Measurements from ENCODE around the gene CMTM8.
"Not testable (repeated sequence)": the region's sequence is repeated elsewhere in the genome, so short reads cannot be mapped to it uniquely, and the experiment has no call there.

The CMTM8 gene

GRCh38 chr3:32228743-32229142, 9.7 kb upstream of the CMTM8 start:
- not testable (repeated sequence) for DNase-seq (ENCODE audit: low read depth in 2 of 2)

- no peak for DNase-seq (ENCODE audit: low read depth in 2 of 2)
Observed at GRCh38 chr3:32229565-32229964, 8.9 kb upstream of the CMTM8 start.

GRCh38 chr3:32236377-32236776, 2.1 kb upstream of the CMTM8 start:
- no peak for DNase-seq (ENCODE audit: low read depth in 2 of 2)

- no peak for DNase-seq (ENCODE audit: low read depth in 2 of 2)
Observed at GRCh38 chr3:32237670-32238452, 619 bp upstream of the CMTM8 start.

- DNase-seq (ENCODE audit: low read depth in 2 of 2) = no peak
Observed at GRCh38 chr3:32239307-32240158, 1.1 kb downstream of the CMTM8 start.

- DNase-seq (ENCODE audit: low read depth in 2 of 2) = no peak
Observed at GRCh38 chr3:32240159-32240545, 1.7 kb downstream of the CMTM8 start.

GRCh38 chr3:32241100-32241499, 2.6 kb downstream of the CMTM8 start:
- DNase-seq (ENCODE audit: low read depth in 2 of 2) = no peak

GRCh38 chr3:32243519-32243918, 5.0 kb downstream of the CMTM8 start:
- DNase-seq (ENCODE audit: low read depth in 2 of 2) = no peak

- no peak for DNase-seq (ENCODE audit: low read depth in 2 of 2)
Observed at GRCh38 chr3:32245200-32245599, 6.7 kb downstream of the CMTM8 start.

GRCh38 chr3:32246079-32246675, 7.7 kb downstream of the CMTM8 start:
- no peak for DNase-seq (ENCODE audit: low read depth in 2 of 2)

- DNase-seq (ENCODE audit: low read depth in 2 of 2) = peak; percentile 68 to 70
Observed at GRCh38 chr3:32249184-32249782, 10.8 kb downstream of the CMTM8 start.

GRCh38 chr3:32254268-32254667, 15.8 kb downstream of the CMTM8 start:
- no peak for DNase-seq (ENCODE audit: low read depth in 2 of 2)

- no peak for DNase-seq (ENCODE audit: low read depth in 2 of 2)
Observed at GRCh38 chr3:32255345-32255744, 16.9 kb downstream of the CMTM8 start.

GRCh38 chr3:32256206-32256605, 17.7 kb downstream of the CMTM8 start:
- no peak for DNase-seq (ENCODE audit: low read depth in 2 of 2)

- DNase-seq (ENCODE audit: low read depth in 2 of 2) = no peak
Observed at GRCh38 chr3:32257042-32257441, 18.6 kb downstream of the CMTM8 start.

GRCh38 chr3:32257641-32258438, 19.4 kb downstream of the CMTM8 start:
- DNase-seq (ENCODE audit: low read depth in 2 of 2) = no peak

- no peak for DNase-seq (ENCODE audit: low read depth in 2 of 2)
Observed at GRCh38 chr3:32258869-32259268, 20.4 kb downstream of the CMTM8 start.

GRCh38 chr3:32261545-32261944, 23.1 kb downstream of the CMTM8 start:
- DNase-seq (ENCODE audit: low read depth in 2 of 2) = no peak

GRCh38 chr3:32262201-32262600, 23.7 kb downstream of the CMTM8 start:
- DNase-seq (ENCODE audit: low read depth in 2 of 2) = no peak

GRCh38 chr3:32274306-32274705, 35.8 kb downstream of the CMTM8 start:
- DNase-seq (ENCODE audit: low read depth in 2 of 2) = no peak

- DNase-seq (ENCODE audit: low read depth in 2 of 2) = no peak
Observed at GRCh38 chr3:32275506-32275905, 37.0 kb downstream of the CMTM8 start.
